SK-N-SH treated with all-trans-retinoic acid at 6 μM for 48 hours (cell line): ENCODE measurements around the gene TXLNG.

Source experiments
- CSDC2 ChIP-seq: fragments of 250-450 bp; sonication (Bioruptor Pico); IDR thresholded peaks from 2 replicates; pipeline ENCODE4 v1.5.0; 2020; ENCODE audit warnings: mild to moderate bottlenecking, moderate library complexity
- ESRRG ChIP-seq: fragments of 250-450 bp; sonication (Bioruptor Pico); IDR thresholded peaks from 2 replicates; pipeline ENCODE4 v1.6.1; 2021; ENCODE audit warnings: mild to moderate bottlenecking

GRCh38 chrX:16882702-16883486 lies 96.6 kb downstream of the TXLNG start:
- TF ChIP-seq ESRRG (CRISPR knock-in tag): no peak
- TF ChIP-seq CSDC2 (CRISPR knock-in tag): no peak
